Measurements from ENCODE around the gene LILRB5.
A peak's percentile ranks its signal among the peaks of the same experiment; 100 is the strongest.
"Not testable (repeated sequence)": the region's sequence is repeated elsewhere in the genome, so short reads cannot be mapped to it uniquely, and the experiment has no call there.

Gene LILRB5

DNA sequence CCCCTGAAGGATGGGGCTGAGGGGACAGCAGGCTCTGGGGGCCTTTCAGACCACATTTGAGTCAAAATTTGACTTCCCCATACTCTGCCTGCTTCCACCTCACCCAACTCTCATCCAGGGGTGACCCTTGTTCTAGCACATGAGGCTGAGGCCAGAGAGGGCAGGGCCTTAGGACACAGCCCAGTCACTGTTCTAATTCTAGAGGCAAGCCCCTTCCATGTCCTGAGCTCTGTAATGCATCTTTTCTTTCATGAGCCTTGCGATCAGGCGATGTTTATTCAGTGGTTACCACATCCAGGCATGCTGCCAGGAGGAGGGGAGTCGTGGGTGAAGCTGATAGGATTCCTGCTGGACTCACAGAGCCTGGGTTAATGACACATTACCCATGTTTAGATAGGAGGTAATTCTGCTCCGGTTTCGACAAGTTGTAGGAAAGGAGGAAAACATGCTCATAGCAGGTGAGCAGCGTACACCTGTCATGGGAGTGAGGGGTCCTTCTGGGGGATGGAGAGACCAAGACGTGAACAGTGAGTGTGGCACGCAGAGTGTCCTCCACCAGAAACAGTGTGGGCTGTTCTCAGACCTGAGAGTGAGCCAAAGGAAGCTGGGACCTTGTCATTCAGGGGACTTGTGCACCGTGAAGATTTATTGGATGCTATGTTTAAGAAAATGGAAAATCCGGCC is 47.1 kb downstream of the LILRB5 start:
- DNase-seq = peak; percentile 84

DNA sequence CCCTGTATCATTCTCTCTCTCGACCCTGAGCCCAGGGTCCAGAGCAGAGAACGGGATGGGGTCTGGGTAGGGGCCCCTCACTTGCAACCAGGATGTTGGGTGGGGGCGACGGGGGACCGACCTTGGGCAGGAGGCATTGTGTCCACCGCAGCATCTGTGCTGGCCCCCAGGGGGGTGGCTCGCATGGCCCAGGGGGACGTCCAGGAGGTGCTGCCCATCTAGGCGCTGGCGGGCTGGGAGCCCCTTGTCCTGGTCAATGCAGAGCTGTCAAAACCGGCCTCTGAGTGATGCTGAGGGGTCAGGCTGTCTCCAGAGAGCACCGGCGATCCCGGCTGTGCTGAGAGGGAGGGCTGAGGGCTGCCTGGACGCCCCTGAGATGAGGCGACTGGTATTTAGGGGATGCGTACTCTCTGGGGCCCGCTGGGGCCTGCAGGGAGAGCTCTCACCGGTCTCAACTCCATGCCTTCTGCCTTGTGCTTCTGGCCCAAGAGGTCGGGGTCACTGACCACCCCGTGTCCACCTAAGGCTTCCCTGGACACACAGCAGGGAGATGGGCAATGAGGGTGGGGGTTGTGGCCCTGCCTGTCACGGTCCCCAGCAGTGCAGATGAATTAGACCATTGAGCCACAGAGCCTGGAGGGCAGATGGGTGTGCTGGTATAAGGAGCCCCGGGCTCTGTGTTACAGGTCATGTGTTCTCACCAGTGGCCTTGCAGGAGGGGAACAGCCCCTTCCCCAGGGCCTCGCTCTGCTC is 47.8 kb downstream of the LILRB5 start:
- no peak for DNase-seq

DNA sequence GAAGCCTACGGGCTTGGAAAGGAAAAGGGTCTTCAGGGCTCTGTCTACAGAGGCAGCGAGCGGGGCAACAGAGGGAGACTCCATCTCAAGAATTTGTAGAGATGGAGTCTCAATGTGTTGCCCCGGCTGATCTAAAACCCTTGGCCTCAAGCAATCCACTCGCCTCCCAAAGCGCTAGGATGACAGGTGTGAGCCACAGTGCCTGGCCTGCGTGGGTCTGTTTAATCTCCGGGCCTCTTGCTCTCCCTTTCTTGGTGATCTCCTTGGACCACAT is 48.4 kb downstream of the LILRB5 start:
- no peak for DNase-seq

DNA sequence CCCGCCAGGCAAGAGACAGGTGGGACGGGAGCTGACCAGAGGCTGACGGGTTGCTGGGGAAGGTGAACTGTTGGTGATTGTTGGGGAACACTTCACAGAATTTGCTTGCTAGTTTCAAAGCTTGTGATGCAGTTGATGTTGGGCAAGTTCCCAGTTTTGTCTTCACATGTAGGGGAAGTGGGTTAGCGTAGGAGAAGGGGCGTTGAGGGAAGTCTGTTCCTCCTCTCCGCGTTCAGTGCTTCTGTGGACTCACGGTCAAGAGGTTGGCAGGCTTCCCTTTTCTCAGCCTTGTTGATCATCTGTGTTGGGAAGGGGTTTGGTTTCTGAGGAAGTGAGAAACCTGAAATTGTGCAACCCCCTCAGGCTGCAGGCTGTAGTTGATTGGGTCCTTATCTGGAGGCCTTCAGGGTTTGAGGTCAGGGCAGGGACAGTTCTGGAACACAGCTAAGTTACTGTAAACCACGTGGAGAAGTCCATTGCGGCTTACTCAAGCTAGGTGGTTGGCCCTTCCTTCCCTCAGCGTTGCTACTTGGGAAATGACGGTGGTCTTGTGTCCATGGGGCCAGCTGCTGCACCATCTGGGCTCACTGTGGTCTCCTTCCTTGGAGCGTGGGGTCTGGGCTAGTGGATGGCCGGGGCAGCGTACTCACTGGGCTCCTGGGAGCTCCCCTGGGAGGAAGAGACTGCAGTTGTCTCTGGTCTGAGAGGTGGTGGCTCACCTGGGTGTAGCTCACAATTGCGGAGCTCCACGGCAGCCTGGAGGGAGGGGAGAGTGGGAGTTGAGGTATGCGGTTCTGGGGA is 48.9 kb downstream of the LILRB5 start:
- no peak for DNase-seq

GRCh38 chr19:54207676-54207982 is 49.4 kb downstream of the LILRB5 start:
- DNase-seq = no peak

DNA sequence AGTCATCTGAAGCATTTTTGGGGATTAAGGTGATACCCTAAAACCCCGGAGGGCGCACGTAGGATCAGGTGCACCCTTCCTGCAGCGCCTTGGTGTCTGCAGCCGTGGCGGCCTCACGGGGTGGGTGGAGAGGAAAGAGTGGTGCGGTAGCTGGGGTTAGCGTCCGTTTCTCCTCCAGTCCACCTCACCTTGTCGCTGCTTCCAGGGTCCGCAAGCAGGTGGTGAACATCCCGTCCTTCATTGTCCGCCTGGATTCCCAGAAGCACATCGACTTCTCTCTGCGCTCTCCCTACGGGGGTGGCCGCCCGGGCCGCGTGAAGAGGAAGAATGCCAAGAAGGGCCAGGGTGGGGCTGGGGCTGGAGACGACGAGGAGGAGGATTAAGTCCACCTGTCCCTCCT is 49.9 kb downstream of the LILRB5 start:
- DNase-seq = not testable (repeated sequence)

DNA sequence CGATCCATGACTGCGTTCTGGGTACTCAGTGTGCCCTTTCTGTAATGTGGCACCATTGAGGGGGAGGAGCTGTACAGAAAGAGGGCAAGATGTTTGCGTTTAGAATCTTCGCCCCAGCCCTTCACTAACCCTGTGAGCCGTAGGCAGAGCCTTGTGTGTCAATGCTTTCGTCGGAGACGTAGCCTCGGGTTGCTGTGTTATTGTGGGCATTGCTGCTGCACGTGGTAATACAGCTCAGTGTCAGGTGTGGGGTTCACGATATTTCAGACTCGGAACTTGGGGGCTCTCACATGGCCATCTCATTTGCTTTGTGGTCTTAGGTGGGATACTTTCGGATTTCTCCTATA is 50.3 kb downstream of the LILRB5 start:
- DNase-seq = no peak

GRCh38 chr19:54206030-54206830 is 50.8 kb downstream of the LILRB5 start:
- DNase-seq = no peak

DNA sequence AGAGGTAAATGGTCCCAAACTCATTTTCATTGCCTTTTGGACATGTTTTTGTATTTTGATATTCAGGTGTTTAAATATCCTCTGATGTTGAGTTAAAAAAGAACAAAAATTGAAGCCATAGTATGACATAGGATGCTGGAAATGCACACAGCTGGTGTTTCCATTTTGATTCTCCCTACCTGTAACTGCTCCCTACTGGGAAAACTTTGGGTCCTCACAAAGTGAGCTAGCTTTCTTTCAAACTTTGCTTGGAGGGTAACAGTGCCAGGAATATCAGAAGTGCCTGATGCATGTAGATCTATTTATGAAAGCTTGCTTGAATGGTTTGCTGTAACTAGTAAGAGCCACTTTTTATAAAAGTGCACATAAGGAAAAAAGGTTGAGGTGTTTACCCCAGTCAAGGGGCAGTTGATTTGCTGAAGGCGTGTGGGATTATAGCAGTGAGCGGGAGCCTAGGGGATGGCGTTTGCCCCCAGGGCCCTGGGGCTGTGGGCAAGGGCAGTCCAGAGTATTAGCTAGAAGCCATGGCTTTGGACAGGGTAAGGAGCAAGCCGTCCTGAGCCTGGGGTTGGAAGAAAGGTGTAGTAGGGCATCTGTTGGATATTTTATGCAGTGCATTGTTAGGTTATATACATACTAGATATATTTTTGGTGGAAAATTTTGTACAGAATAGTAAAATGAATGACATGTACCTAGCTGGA is 52.2 kb downstream of the LILRB5 start:
- no peak for DNase-seq

- no peak for DNase-seq
These were observed 53.9 kb downstream of the LILRB5 start for GRCh38 chr19:54203151-54203611.

GRCh38 chr19:54201980-54202379 is 55.1 kb downstream of the LILRB5 start:
- DNase-seq = no peak

GRCh38 chr19:54201172-54201701 is 55.8 kb downstream of the LILRB5 start:
- no peak for DNase-seq

Measured in NCI-H1436 (cell line).